Stimulated activated effector memory CD8-positive, alpha-beta T cell treated with anti-CD3 and anti-CD28 coated beads, Interleukin-12 subunit alpha, Interleukin-12 subunit beta, amount 100 ng/mL, for 72 hours (primary cell): ENCODE results near the gene MVD.
A peak's percentile ranks its signal among the peaks of the same experiment; 100 is the strongest.

Experiments used
- ATAC-seq: fragments of 150-1000 bp; cut with Tn5 transposase; 2 replicates; pipeline ENCODE4 v1.10.0; 2021
- DNase-seq, 2 donors: peaks; one replicate each; pipeline ENCODE4 v3.0.0; 2021 to 2022; ENCODE audit warnings: low spot score in 2 of 2
- H3K27ac Mint-ChIP-seq: one replicate; pipeline ENCODE4 v1.8.0; 2022; ENCODE audit warnings: mild to moderate bottlenecking, mixed read lengths
- H3K36me3 Mint-ChIP-seq: one replicate; pipeline ENCODE4 v1.8.0; 2022; ENCODE audit warnings: mild to moderate bottlenecking, mixed read lengths
- H3K4me1 Mint-ChIP-seq: one replicate; pipeline ENCODE4 v1.8.0; 2022; ENCODE audit warnings: mixed read lengths
- H3K4me3 Mint-ChIP-seq: one replicate; pipeline ENCODE4 v1.8.0; 2022; ENCODE audit warnings: mild to moderate bottlenecking, mixed read lengths
- H3K9me3 Mint-ChIP-seq: one replicate; pipeline ENCODE4 v1.8.0; 2022; ENCODE audit warnings: mixed read lengths

The MVD gene

DNA sequence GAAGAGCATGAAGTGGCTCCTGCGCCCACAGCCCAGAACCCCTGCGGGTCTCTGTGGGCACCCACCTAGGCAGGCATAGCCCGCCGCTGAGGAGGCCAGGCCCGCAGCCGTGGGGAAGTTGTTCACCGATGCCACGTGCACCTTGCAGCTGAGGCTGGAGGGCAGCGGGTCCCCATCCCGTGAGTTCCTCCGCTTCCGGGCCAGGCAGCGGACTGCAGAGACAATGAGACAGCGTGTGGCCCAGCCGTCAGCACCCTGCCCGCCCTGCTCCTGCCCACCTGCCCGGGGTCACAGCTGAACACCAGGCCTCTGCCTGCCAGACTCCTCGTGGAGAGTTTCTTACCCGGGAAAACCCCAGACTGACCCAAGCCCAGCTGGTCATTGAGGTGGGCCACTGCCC, 5.5 kb downstream of the MVD start:
- H3K36me3 Mint-ChIP-seq: peaks cover 72% of the 10 kb centered on the region

DNA sequence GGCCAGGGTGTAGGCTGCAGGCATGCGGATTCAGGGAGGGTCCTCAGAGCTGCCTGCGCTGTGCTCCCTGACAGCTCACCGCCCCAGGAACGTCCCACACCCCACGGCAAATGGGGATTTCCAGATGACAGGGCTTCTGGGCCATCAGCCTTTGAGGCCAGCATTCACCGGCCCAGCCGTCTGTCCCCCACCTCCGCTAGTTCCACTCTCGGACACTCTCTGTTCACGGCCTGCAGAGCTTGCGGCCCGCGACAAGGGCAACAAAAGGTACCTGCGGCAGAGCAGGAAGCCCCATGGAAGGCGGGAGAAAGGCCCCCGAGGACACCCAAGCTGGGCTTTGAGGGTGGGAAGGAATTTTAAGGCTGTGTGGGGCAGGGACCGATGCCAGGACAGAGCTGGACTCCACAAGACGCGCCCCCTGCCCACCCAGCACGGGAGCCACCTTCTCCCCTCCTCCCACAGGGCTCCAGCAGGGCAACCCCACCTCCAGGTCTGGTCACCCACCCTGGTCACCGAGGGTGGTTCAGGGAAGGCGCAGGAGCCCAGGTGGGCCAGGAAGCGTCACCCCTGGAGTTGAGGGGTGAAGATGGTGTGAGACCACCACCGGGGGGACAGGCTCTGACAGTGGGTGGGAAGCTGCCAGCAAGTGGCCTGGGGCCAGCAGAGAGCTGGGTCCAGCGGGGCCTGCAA, 6.5 kb downstream of the MVD start:
- no peak overlapping the region for H3K27ac Mint-ChIP-seq

More for the DNA sequence above, 5.5 kb downstream of the MVD start:
- no peaks in the 10 kb centered on the region for H3K9me3 Mint-ChIP-seq
- H3K4me1 Mint-ChIP-seq: peaks cover 33% of the 10 kb centered on the region
- H3K4me3 Mint-ChIP-seq: no peak overlapping the region
- H3K27ac Mint-ChIP-seq: no peak overlapping the region
- DNase-seq: no peak
- no peak for ATAC-seq

GRCh38 chr16:88655733-88656281, 7.1 kb downstream of the MVD start:
- DNase-seq (no peak), ATAC-seq (no peak)
- Mint-ChIP-seq H3K27ac (no peak overlapping the region), H3K4me1 (peaks cover 33% of the 10 kb centered on the region), H3K9me3 (no peaks in the 10 kb centered on the region), H3K36me3 (peaks cover 75% of the 10 kb centered on the region), H3K4me3 (no peak overlapping the region)

More for the DNA sequence above, 6.5 kb downstream of the MVD start:
- Mint-ChIP-seq H3K4me3 (no peak overlapping the region), H3K9me3 (no peaks in the 10 kb centered on the region), H3K4me1 (peaks cover 34% of the 10 kb centered on the region), H3K36me3 (peaks cover 75% of the 10 kb centered on the region)
- ATAC-seq (no peak), DNase-seq (no peak)

DNA sequence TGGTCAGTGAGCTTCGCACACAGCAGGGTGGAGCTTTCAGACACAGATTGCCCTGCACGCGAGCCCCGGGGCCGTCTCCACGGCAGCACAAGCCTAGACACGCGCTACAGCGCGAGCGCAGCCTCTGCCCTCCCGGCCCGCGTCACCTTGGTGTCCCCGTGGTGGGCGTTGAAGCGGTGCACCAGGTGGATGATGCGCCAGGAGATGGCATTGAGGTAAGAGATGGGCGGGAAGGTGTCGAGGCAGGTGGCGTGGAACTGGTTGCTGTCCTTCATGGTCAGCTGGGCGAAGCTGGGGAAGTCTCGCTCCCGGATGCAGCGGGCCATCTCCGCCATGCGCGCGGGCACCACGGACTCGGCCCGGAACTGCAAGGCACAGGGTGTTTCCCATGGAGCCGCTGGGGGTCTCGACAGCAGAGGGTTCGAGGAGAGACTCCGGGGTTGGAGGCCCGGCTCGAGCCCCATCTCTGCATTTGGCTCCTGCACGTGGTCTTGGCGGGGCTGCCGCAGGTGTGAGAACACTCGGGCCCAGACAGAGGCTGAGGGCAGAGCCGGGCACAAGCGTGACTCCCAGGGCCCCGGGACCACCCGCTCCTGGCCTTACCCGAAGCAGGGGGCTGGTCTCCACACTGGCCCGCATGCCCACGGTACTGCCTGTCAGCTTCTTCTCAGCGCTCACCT, 7.7 kb downstream of the MVD start:
- Mint-ChIP-seq H3K27ac (peak overlapping the region; percentile 83), H3K36me3 (peaks cover 78% of the 10 kb centered on the region), H3K9me3 (no peaks in the 10 kb centered on the region), H3K4me3 (no peak overlapping the region), H3K4me1 (peaks cover 34% of the 10 kb centered on the region)
- no peak for DNase-seq
- no peak for ATAC-seq

GRCh38 chr16:88654363-88655052, 8.4 kb downstream of the MVD start:
- ATAC-seq (no peak), DNase-seq (no peak)
- Mint-ChIP-seq H3K9me3 (no peaks in the 10 kb centered on the region), H3K4me1 (peaks cover 41% of the 10 kb centered on the region), H3K36me3 (peaks cover 78% of the 10 kb centered on the region), H3K27ac (peak overlapping the region; percentile 83), H3K4me3 (no peak overlapping the region)

GRCh38 chr16:88653596-88654362, 9.1 kb downstream of the MVD start:
- Mint-ChIP-seq H3K4me1 (peaks cover 43% of the 10 kb centered on the region), H3K9me3 (no peaks in the 10 kb centered on the region), H3K36me3 (peaks cover 81% of the 10 kb centered on the region), H3K27ac (peak overlapping the region; percentile 74), H3K4me3 (no peak overlapping the region)
- DNase-seq (no peak), ATAC-seq (no peak)

GRCh38 chr16:88653101-88653500, 9.8 kb downstream of the MVD start:
- no peaks in the 10 kb centered on the region for H3K9me3 Mint-ChIP-seq
- ATAC-seq: no peak
- no peak for DNase-seq
- peak overlapping the region; percentile 74 for H3K27ac Mint-ChIP-seq
- peaks cover 41% of the 10 kb centered on the region for H3K4me1 Mint-ChIP-seq
- H3K36me3 Mint-ChIP-seq: peaks cover 81% of the 10 kb centered on the region
- H3K4me3 Mint-ChIP-seq: no peak overlapping the region

DNA sequence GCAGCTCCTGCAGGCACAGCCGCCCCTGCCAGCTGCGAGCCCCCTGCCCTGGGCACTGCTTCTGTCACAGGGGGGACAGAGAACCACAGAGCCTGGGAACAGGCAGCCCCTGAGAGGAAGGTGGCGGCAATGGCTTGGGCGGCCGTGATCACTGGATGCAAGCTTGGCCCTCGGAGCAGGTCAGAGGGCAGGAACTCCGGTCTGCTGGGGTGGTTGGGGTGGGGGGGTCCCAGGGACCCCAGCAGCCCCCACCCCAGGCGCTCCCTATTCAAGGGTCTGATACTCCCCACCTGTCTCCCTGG, 10.2 kb downstream of the MVD start:
- DNase-seq (no peak), ATAC-seq (no peak)

GRCh38 chr16:88651989-88652761, 10.7 kb downstream of the MVD start:
- ATAC-seq (no peak), DNase-seq (no peak)
- Mint-ChIP-seq H3K27ac (peak overlapping the region; percentile 95), H3K4me1 (peaks cover 41% of the 10 kb centered on the region), H3K36me3 (peaks cover 73% of the 10 kb centered on the region), H3K4me3 (peak overlapping the region; percentile 84), H3K9me3 (no peaks in the 10 kb centered on the region)

More for the DNA sequence above, 10.2 kb downstream of the MVD start:
- peaks cover 41% of the 10 kb centered on the region for H3K4me1 Mint-ChIP-seq
- H3K36me3 Mint-ChIP-seq: peaks cover 77% of the 10 kb centered on the region
- H3K4me3 Mint-ChIP-seq: no peak overlapping the region
- H3K27ac Mint-ChIP-seq: peak overlapping the region; percentile 74
- H3K9me3 Mint-ChIP-seq: no peaks in the 10 kb centered on the region

DNA sequence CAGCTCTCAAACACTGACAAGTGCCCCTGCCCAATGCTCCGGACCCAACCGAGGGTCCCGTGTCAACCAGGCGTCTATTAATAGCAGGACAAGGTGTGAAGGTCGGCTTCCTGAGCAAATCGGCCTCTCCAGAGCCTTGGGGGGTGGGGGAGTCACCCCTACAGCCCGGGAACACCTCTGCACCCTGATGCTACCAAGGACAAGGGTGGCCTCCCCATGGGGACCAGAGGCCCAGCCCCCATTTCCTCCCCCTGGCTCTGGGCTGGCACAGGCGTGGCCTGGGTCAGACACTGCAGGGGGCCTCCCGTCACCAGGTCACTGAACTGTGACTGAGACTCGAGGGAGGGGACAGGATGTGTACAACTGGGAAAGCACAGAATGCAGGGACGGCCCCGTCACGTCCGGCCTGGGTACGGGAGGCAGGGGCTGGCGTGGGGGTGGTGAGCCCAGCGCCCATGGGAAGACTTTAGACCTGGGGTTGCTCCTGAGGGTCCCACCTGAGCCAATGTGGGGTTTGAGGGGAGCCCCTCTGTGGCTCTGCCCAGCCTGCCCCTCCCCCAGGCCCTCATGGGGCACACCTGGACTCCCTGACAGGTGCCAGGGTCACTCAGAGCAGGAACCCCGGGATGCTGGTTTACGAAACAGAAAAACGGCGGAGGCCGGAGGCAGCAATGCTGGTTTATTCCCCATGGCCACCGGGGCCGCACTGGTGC, 11.5 kb downstream of the MVD start:
- peak overlapping the region; percentile 95 for H3K27ac Mint-ChIP-seq
- peak overlapping the region; percentile 84 for H3K4me3 Mint-ChIP-seq
- H3K4me1 Mint-ChIP-seq: peaks cover 41% of the 10 kb centered on the region
- ATAC-seq (peak; percentile 92), DNase-seq (peak; percentile 68 to 93)
- H3K9me3 Mint-ChIP-seq: no peaks in the 10 kb centered on the region
- peaks cover 73% of the 10 kb centered on the region for H3K36me3 Mint-ChIP-seq

DNA sequence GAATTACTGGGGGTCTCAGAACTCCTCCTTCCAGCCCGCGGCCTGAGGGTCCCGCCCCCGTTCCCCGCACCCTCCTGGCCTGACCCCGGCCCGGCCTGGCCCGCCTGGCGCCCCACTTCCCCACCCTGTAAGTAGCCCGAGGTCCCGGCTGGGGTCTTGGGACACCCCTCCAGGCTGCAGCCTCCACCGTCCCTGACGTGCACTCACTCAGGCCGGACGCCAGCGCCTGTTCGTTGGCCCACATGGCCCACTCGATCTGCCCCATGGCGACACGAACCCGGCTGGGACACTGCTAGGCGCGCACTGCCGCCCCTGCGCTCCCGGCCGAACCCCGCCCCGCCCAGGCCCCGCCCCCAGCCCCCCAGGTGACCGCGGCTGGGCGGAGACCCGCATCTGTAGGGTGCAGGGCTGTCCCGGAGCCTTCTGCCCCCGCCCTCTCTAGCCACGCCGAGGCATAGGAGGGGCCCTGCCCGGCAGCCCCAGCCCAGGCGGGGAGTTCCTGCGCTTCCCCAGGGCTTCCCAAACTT, 12.1 kb downstream of the MVD start, which contains the start of gene CYBA:
Gene CYBA (minus strand): TSS at position 305 of the 527 bp plus-strand sequence. CDS start 40 bp downstream, at position 265.
- Mint-ChIP-seq H3K36me3 (peaks cover 73% of the 10 kb centered on the region), H3K4me1 (peaks cover 41% of the 10 kb centered on the region), H3K9me3 (no peaks in the 10 kb centered on the region), H3K4me3 (peak within 1 kb of the TSS; percentile 84), H3K27ac (peak within 1 kb of the TSS; percentile 95)
- DNase-seq: peak in 1 of 2 donors; percentile 83
- peak; percentile 91 for ATAC-seq

GRCh38 chr16:88649924-88650748, 12.8 kb downstream of the MVD start:
- peak overlapping the region; percentile 84 for H3K4me3 Mint-ChIP-seq
- peak overlapping the region; percentile 95 for H3K27ac Mint-ChIP-seq
- H3K36me3 Mint-ChIP-seq: peaks cover 76% of the 10 kb centered on the region
- no peak for ATAC-seq
- peak in 1 of 2 donors; percentile 79 for DNase-seq
- no peaks in the 10 kb centered on the region for H3K9me3 Mint-ChIP-seq
- H3K4me1 Mint-ChIP-seq: peaks cover 44% of the 10 kb centered on the region
